GM12892 (cell line): ENCODE measurements around the gene MERTK.

Experiments
- POLR2A ChIP-seq: IDR thresholded peaks from 2 replicates; pipeline ENCODE4 v1.6.1; 2011; ENCODE audit warnings: low read depth, low read length, control low read depth
- POLR2AphosphoS5 ChIP-seq: IDR thresholded peaks from 2 replicates; pipeline ENCODE4 v1.6.1; 2011; ENCODE audit warnings: low read depth, low read length, control low read depth
- TAF1 ChIP-seq: IDR thresholded peaks from 2 replicates; pipeline ENCODE4 v1.6.1; 2011; ENCODE audit warnings: low read depth, mild to moderate bottlenecking, control low read depth, low read length, borderline replicate concordance

- TF ChIP-seq POLR2AphosphoS5 (no peak), POLR2A (no peak), TAF1 (no peak)
Measured at GRCh38 chr2:111923276-111923804, 24.9 kb downstream of the MERTK start.
